Keratinocyte (primary cell): Measurements from ENCODE around the gene FBXW2. TPM values are rescaled to one million over a fixed set of nuclear protein-coding genes. Genes with fewer than 3 reads are reported as not detected.

Experiments
- DNase-seq: peaks from one replicate; pipeline ENCODE4 v3.0.0-alpha.2; 2011; ENCODE audit warnings: low read depth, missing footprints, low spot score
- FAIRE-seq: peaks from 2 replicates; lab custom pipeline; 2011; peaks lifted over from hg19 to GRCh38; lab: Jason Lieb, UNC
- H2AFZ ChIP-seq: 2 replicates; pipeline ENCODE4 v1.6.0; 2012; ENCODE audit warnings: low read length, control low read depth, inconsistent platforms; ENCODE audit not compliant: control insufficient read depth
- H3K27ac ChIP-seq: 2 replicates; pipeline ENCODE4 v1.5.1; 2011; ENCODE audit warnings: low read length; ENCODE audit not compliant: control insufficient read depth, insufficient read depth
- H3K27me3 ChIP-seq: 3 replicates; pipeline ENCODE4 v1.6.0; 2011; ENCODE audit warnings: low read length; ENCODE audit not compliant: control insufficient read depth, insufficient read depth; ENCODE audit errors: extremely low read depth
- H3K36me3 ChIP-seq, 2 experiments: 2 replicates in 1 of 2; 3 replicates in 1 of 2; pipeline ENCODE4 v1.5.1; 2011; ENCODE audit warnings: low read length in 2 of 2, mild to moderate bottlenecking in 1 of 2; ENCODE audit not compliant: control insufficient read depth in 2 of 2, insufficient read depth in 2 of 2; ENCODE audit errors: extremely low read depth in 1 of 2
- H3K4me1 ChIP-seq: 3 replicates; pipeline ENCODE4 v1.5.1; 2011; ENCODE audit warnings: low read length; ENCODE audit not compliant: control insufficient read depth, insufficient read depth; ENCODE audit errors: extremely low read depth
- H3K4me2 ChIP-seq: 3 replicates; pipeline ENCODE4 v1.6.0; 2011; ENCODE audit warnings: low read depth, low read length; ENCODE audit not compliant: control insufficient read depth, insufficient read depth; ENCODE audit errors: extremely low read depth
- H3K4me3 ChIP-seq, 3 experiments: fragments of 200-600 bp in 1 of 3; sonication (generic) in 1 of 3; 2 replicates in 2 of 3; 3 replicates in 1 of 3; pipeline ENCODE4 v1.5.1; 2011 to 2016; ENCODE audit warnings: low read length in 3 of 3, mild to moderate bottlenecking in 3 of 3, control low read depth in 2 of 3, inconsistent platforms in 1 of 3, low read depth in 1 of 3, mixed read lengths in 1 of 3, mixed run types in 1 of 3, moderate library complexity in 1 of 3; ENCODE audit not compliant: control insufficient read depth in 2 of 3, insufficient read depth in 2 of 3; ENCODE audit errors: extremely low read depth in 1 of 3
- H3K79me2 ChIP-seq: 2 replicates; pipeline ENCODE4 v1.6.0; 2012; ENCODE audit warnings: low read length; ENCODE audit not compliant: control insufficient read depth, insufficient read depth
- H3K9ac ChIP-seq: 3 replicates; pipeline ENCODE4 v1.6.0; 2011; ENCODE audit warnings: low read length; ENCODE audit not compliant: control insufficient read depth, insufficient read depth; ENCODE audit errors: extremely low read depth
- H3K9me1 ChIP-seq: 3 replicates; pipeline ENCODE4 v1.6.0; 2011; ENCODE audit warnings: low read length; ENCODE audit not compliant: control insufficient read depth, insufficient read depth; ENCODE audit errors: extremely low read depth
- H3K9me3 ChIP-seq: 2 replicates; pipeline ENCODE4 v1.5.1; 2012; ENCODE audit warnings: low read depth, low read length; ENCODE audit not compliant: control insufficient read depth
- H4K20me1 ChIP-seq: 3 replicates; pipeline ENCODE4 v1.6.0; 2011; ENCODE audit warnings: low read length; ENCODE audit not compliant: control insufficient read depth, insufficient read depth; ENCODE audit errors: extremely low read depth
- CTCF ChIP-seq, 3 experiments: IDR thresholded peaks in 1 of 3; conservative IDR thresholded peaks in 1 of 3; optimal IDR thresholded peaks in 1 of 3; 2 replicates in 2 of 3; 3 replicates in 1 of 3; pipeline versions ENCODE3 to v1.5.1; 2011; ENCODE audit warnings: low read length in 3 of 3, mild to moderate bottlenecking in 3 of 3, moderate library complexity in 2 of 3, control low read depth in 1 of 3, inconsistent platforms in 1 of 3; ENCODE audit not compliant: insufficient read depth in 2 of 3; ENCODE audit errors: extremely low read depth in 1 of 3
- EZH2 ChIP-seq: IDR thresholded peaks from one replicate; pipeline ENCODE4 v1.6.1; 2012; ENCODE audit warnings: inconsistent platforms, mild to moderate bottlenecking, low read length, moderate library complexity
- dilution Hi-C: fragments of 300-500 bp; cut with MboI; formaldehyde crosslinking; loops from one replicate; pipeline ENCODE4 v1.7.0; 2020; ENCODE audit warnings: low sequenced_read_pairs; ENCODE audit not compliant: extremely low pct_ligation_motif_present
- polyA plus RNA-seq, 5 experiments: library from polyadenylated mRNA; depleted of rRNA in 3 of 5; stranded (reverse) in 3 of 5; stranded (forward) in 1 of 5; unstranded in 1 of 5; fragments of >200 nt; gene quantifications; 1 replicate in 1 of 5; 2 replicates in 3 of 5; 3 replicates in 1 of 5; pipeline versions ENCODE4 v1.2.1 to v1.2.3, GENCODE V29; 2011 to 2012; ENCODE audit warnings: missing spikeins in 2 of 5, low read depth in 1 of 5, low replicate concordance in 1 of 5

FBXW2 gene
- polyA plus RNA-seq, 1 donor (not counting 4 experiments of a cell fraction or from before 2014, with no cell fraction given): 68.3 TPM

GRCh38 chr9:120787933-120788332, 5.3 kb downstream of the FBXW2 start:
- Histone ChIP-seq H4K20me1 (peaks cover 5% of the 10 kb centered on the region), H3K4me3 (no peak overlapping the region), H3K4me1 (peaks cover 7% of the 10 kb centered on the region), H3K4me2 (no peak overlapping the region), H3K9me1 (no peaks in the 10 kb centered on the region), H3K9me3 (no peaks in the 10 kb centered on the region), H2AFZ (no peak overlapping the region), H3K27me3 (no peaks in the 10 kb centered on the region), H3K9ac (no peak overlapping the region), H3K36me3 (peaks cover 11 to 22% of the 10 kb centered on the region in 2 experiments), H3K27ac (no peak overlapping the region), H3K79me2 (peaks cover 85% of the 10 kb centered on the region)
- dilution Hi-C loops: no loop called here
- no peak for TF ChIP-seq EZH2
- no peak for TF ChIP-seq CTCF (optimal IDR thresholded peaks at IDR 0.05 in 1 of 3, IDR thresholded peaks at IDR 0.05 in 1 of 3, conservative IDR thresholded peaks at IDR 0.05 in 1 of 3; ENCODE audit: extremely low read depth in 1 of 3, insufficient read depth in 2 of 3, low read length in 3 of 3)
- FAIRE-seq (no peak), DNase-seq (no peak)

GRCh38 chr9:120783602-120784047, 9.6 kb downstream of the FBXW2 start:
- DNase-seq (no peak), FAIRE-seq (no peak)
- H3K9me3 ChIP-seq: no peaks in the 10 kb centered on the region
- H3K9ac ChIP-seq: no peak overlapping the region
- H2AFZ ChIP-seq: no peak overlapping the region
- peaks cover 70% of the 10 kb centered on the region for H3K79me2 ChIP-seq
- dilution Hi-C loops: no loop called here
- H3K4me2 ChIP-seq: no peak overlapping the region
- no peak overlapping the region for H3K4me3 ChIP-seq
- H3K4me1 ChIP-seq: peaks cover 9% of the 10 kb centered on the region
- H3K27me3 ChIP-seq: no peaks in the 10 kb centered on the region
- H4K20me1 ChIP-seq: peaks cover 5% of the 10 kb centered on the region
- H3K27ac ChIP-seq: no peak overlapping the region
- TF ChIP-seq EZH2 (no peak), CTCF (optimal IDR thresholded peaks at IDR 0.05 in 1 of 3, IDR thresholded peaks at IDR 0.05 in 1 of 3, conservative IDR thresholded peaks at IDR 0.05 in 1 of 3; ENCODE audit: extremely low read depth in 1 of 3, insufficient read depth in 2 of 3, low read length in 3 of 3) (no peak)
- H3K9me1 ChIP-seq: no peaks in the 10 kb centered on the region
- H3K36me3 ChIP-seq: peaks cover 9 to 24% of the 10 kb centered on the region in 2 experiments
